SK-N-SH treated with all-trans-retinoic acid at 6 μM for 48 hours (cell line): ENCODE measurements around the gene ARHGAP22.

Experiments used
- ATAC-seq: fragments of 200-7000 bp; cut with Tn5 transposase; 3 replicates; pipeline ENCODE4 v1.9.1; 2020; ENCODE audit warnings: mild to moderate bottlenecking, moderate library complexity
- ARNTL ChIP-seq: fragments of 450-650 bp; formaldehyde crosslinking; IDR thresholded peaks from 2 replicates; pipeline ENCODE4 v1.5.0; 2020; ENCODE audit warnings: low read depth, mild to moderate bottlenecking, moderate library complexity, borderline replicate concordance
- BACH2 ChIP-seq: fragments of 250-450 bp; sonication (Bioruptor Pico); IDR thresholded peaks from 2 replicates; pipeline ENCODE4 v1.9.0; 2021; ENCODE audit warnings: mild to moderate bottlenecking, borderline replicate concordance
- CSDC2 ChIP-seq: fragments of 250-450 bp; sonication (Bioruptor Pico); IDR thresholded peaks from 2 replicates; pipeline ENCODE4 v1.5.0; 2020; ENCODE audit warnings: mild to moderate bottlenecking, moderate library complexity
- GLIS3 ChIP-seq: fragments of 250-450 bp; sonication (Bioruptor Pico); IDR thresholded peaks from 2 replicates; pipeline ENCODE4 v1.5.0; 2020; ENCODE audit warnings: mild to moderate bottlenecking, moderate library complexity
- ISL1 ChIP-seq: fragments of 250-450 bp; sonication (Bioruptor Pico); IDR thresholded peaks from 2 replicates; pipeline ENCODE4 v2.1.2; 2022; ENCODE audit warnings: mild to moderate bottlenecking, moderate library complexity
- OSR1 ChIP-seq: fragments of 250-450 bp; sonication (Bioruptor Pico); IDR thresholded peaks from 2 replicates; pipeline ENCODE4 v1.8.0; 2022; ENCODE audit warnings: moderate library complexity, mild to moderate bottlenecking, inconsistent platforms
- PPARA ChIP-seq: fragments of 250-450 bp; sonication (Bioruptor Pico); IDR thresholded peaks from 2 replicates; pipeline ENCODE4 v1.5.0; 2020; ENCODE audit warnings: mild to moderate bottlenecking, borderline replicate concordance
- RARB ChIP-seq: fragments of 250-450 bp; sonication (Bioruptor Pico); IDR thresholded peaks from 2 replicates; pipeline ENCODE4 v1.8.0; 2021; ENCODE audit warnings: mild to moderate bottlenecking, moderate library complexity
- SNAI2 ChIP-seq: fragments of 250-450 bp; sonication (Bioruptor Pico); IDR thresholded peaks from 2 replicates; pipeline ENCODE4 v1.5.0; 2020; ENCODE audit warnings: mild to moderate bottlenecking, moderate library complexity
- TOX ChIP-seq: fragments of 250-450 bp; sonication (Bioruptor Pico); IDR thresholded peaks from 2 replicates; pipeline ENCODE4 v1.8.0; 2021; ENCODE audit warnings: mild to moderate bottlenecking, moderate library complexity, borderline replicate concordance
- ZC3H10 ChIP-seq: fragments of 250-450 bp; sonication (Bioruptor Pico); IDR thresholded peaks from 2 replicates; pipeline ENCODE4 v1.5.1; 2021; ENCODE audit warnings: mild to moderate bottlenecking, moderate library complexity
- ZFP3 ChIP-seq: fragments of 250-450 bp; sonication (Bioruptor Pico); IDR thresholded peaks from 2 replicates; pipeline ENCODE4 v1.5.0; 2020; ENCODE audit warnings: mild to moderate bottlenecking, moderate library complexity
- ZFP30 ChIP-seq: fragments of 450-650 bp; formaldehyde crosslinking; IDR thresholded peaks from 2 replicates; pipeline ENCODE4 v1.5.0; 2022; ENCODE audit warnings: mild to moderate bottlenecking, moderate library complexity
- ZNF565 ChIP-seq: fragments of 450-650 bp; formaldehyde crosslinking; conservative IDR thresholded peaks from 2 replicates; pipeline ENCODE4 v1.5.0; 2020; ENCODE audit warnings: low read depth, mild to moderate bottlenecking, moderate library complexity
- ZNF70 ChIP-seq: fragments of 450-650 bp; formaldehyde crosslinking; IDR thresholded peaks from 2 replicates; pipeline ENCODE4 v1.5.0; 2020; ENCODE audit warnings: mild to moderate bottlenecking, moderate library complexity
- ZNF8 ChIP-seq: fragments of 450-650 bp; formaldehyde crosslinking; IDR thresholded peaks from 2 replicates; pipeline ENCODE4 v1.5.0; 2020; ENCODE audit warnings: mild to moderate bottlenecking, moderate library complexity
- TF ChIP-seq, protein P1 (sequence below): fragments of 250-450 bp; sonication (Bioruptor Pico); IDR thresholded peaks from 2 replicates; pipeline ENCODE4 v1.8.0; 2021; ENCODE audit warnings: low read depth, mild to moderate bottlenecking, moderate library complexity, borderline replicate concordance
- TF ChIP-seq, protein P2 (sequence below): fragments of 250-450 bp; sonication (Bioruptor Pico); IDR thresholded peaks from 2 replicates; pipeline ENCODE4 v1.5.1; 2021; ENCODE audit warnings: mild to moderate bottlenecking, moderate library complexity
- TF ChIP-seq, protein P3 (sequence below): fragments of 250-450 bp; sonication (Bioruptor Pico); IDR thresholded peaks from 2 replicates; pipeline ENCODE4 v1.5.0; 2020; ENCODE audit warnings: mild to moderate bottlenecking, moderate library complexity
- TF ChIP-seq, protein P4 (sequence below): fragments of 250-450 bp; sonication (Bioruptor Pico); IDR thresholded peaks from 2 replicates; pipeline ENCODE4 v1.8.0; 2020; ENCODE audit warnings: mild to moderate bottlenecking, moderate library complexity, borderline replicate concordance
- TF ChIP-seq, protein P5 (sequence below): fragments of 250-450 bp; sonication (Bioruptor Pico); IDR thresholded peaks from 2 replicates; pipeline ENCODE4 v1.5.1; 2020; ENCODE audit warnings: low read depth, mild to moderate bottlenecking, moderate library complexity

ARHGAP22 gene

DNA sequence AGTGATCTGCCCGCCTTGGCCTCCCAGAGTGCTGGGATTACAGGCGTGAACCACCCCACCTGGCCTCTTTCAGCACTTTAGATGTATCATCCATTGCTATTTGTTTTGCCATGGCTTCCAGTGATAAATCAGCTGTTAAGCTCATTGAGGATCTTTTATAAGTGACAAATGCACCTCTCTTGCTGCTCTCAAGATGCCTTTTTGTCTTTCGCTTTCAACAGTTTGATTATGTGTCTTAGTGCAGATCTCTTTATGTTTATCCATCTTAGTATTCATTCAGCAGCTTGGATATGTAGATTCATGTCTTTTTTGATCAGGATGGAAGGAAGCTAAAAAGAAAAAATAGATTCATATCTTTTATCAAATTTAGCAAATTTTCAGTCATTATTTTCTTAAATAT, 192.8 kb downstream of the ARHGAP22 start:
- TF ChIP-seq GLIS3 = no peak
- no peak for TF ChIP-seq CSDC2 (CRISPR knock-in tag)
- TF ChIP-seq ISL1 (CRISPR knock-in tag) = no peak
- TF ChIP-seq ARNTL (CRISPR knock-in tag) = no peak
- TF ChIP-seq ZFP30 = no peak
- TF ChIP-seq ZC3H10 (CRISPR knock-in tag) = no peak
- TF ChIP-seq TOX = no peak
- TF ChIP-seq, protein P1, sequence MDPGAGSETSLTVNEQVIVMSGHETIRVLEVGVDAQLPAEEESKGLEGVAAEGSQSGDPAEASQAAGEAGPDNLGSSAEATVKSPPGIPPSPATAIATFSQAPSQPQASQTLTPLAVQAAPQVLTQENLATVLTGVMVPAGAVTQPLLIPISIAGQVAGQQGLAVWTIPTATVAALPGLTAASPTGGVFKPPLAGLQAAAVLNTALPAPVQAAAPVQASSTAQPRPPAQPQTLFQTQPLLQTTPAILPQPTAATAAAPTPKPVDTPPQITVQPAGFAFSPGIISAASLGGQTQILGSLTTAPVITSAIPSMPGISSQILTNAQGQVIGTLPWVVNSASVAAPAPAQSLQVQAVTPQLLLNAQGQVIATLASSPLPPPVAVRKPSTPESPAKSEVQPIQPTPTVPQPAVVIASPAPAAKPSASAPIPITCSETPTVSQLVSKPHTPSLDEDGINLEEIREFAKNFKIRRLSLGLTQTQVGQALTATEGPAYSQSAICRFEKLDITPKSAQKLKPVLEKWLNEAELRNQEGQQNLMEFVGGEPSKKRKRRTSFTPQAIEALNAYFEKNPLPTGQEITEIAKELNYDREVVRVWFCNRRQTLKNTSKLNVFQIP (CRISPR knock-in tag) = no peak
- TF ChIP-seq, protein P2, sequence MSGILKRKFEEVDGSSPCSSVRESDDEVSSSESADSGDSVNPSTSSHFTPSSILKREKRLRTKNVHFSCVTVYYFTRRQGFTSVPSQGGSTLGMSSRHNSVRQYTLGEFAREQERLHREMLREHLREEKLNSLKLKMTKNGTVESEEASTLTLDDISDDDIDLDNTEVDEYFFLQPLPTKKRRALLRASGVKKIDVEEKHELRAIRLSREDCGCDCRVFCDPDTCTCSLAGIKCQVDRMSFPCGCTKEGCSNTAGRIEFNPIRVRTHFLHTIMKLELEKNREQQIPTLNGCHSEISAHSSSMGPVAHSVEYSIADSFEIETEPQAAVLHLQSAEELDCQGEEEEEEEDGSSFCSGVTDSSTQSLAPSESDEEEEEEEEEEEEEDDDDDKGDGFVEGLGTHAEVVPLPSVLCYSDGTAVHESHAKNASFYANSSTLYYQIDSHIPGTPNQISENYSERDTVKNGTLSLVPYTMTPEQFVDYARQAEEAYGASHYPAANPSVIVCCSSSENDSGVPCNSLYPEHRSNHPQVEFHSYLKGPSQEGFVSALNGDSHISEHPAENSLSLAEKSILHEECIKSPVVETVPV (CRISPR knock-in tag) = no peak
- no peak for TF ChIP-seq PPARA
- no peak for TF ChIP-seq OSR1 (CRISPR knock-in tag)
- TF ChIP-seq, protein P3, sequence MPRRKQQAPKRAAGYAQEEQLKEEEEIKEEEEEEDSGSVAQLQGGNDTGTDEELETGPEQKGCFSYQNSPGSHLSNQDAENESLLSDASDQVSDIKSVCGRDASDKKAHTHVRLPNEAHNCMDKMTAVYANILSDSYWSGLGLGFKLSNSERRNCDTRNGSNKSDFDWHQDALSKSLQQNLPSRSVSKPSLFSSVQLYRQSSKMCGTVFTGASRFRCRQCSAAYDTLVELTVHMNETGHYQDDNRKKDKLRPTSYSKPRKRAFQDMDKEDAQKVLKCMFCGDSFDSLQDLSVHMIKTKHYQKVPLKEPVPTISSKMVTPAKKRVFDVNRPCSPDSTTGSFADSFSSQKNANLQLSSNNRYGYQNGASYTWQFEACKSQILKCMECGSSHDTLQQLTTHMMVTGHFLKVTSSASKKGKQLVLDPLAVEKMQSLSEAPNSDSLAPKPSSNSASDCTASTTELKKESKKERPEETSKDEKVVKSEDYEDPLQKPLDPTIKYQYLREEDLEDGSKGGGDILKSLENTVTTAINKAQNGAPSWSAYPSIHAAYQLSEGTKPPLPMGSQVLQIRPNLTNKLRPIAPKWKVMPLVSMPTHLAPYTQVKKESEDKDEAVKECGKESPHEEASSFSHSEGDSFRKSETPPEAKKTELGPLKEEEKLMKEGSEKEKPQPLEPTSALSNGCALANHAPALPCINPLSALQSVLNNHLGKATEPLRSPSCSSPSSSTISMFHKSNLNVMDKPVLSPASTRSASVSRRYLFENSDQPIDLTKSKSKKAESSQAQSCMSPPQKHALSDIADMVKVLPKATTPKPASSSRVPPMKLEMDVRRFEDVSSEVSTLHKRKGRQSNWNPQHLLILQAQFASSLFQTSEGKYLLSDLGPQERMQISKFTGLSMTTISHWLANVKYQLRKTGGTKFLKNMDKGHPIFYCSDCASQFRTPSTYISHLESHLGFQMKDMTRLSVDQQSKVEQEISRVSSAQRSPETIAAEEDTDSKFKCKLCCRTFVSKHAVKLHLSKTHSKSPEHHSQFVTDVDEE (CRISPR knock-in tag) = no peak
- no peak for TF ChIP-seq BACH2 (CRISPR knock-in tag)
- ATAC-seq = no peak

DNA sequence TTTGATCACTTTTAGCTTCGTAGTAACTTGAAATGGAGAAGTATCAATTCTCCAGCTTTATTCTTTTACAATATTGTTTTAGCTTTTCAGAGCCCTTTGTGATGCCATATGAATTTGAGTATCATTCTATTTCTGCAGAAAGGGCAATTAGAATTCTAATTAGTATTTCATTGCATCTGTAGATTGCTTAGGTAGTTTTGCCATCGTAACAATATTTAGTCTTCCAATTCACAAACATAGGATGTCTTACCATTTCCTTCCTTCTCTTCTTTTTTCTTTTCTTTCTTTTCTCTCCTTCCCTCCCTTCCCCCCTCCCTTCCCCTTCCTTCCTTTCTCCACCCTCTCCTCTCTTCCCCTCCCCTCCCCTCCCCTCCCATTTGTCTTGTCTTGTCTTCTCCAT, 193.4 kb downstream of the ARHGAP22 start:
- TF ChIP-seq, protein P4, sequence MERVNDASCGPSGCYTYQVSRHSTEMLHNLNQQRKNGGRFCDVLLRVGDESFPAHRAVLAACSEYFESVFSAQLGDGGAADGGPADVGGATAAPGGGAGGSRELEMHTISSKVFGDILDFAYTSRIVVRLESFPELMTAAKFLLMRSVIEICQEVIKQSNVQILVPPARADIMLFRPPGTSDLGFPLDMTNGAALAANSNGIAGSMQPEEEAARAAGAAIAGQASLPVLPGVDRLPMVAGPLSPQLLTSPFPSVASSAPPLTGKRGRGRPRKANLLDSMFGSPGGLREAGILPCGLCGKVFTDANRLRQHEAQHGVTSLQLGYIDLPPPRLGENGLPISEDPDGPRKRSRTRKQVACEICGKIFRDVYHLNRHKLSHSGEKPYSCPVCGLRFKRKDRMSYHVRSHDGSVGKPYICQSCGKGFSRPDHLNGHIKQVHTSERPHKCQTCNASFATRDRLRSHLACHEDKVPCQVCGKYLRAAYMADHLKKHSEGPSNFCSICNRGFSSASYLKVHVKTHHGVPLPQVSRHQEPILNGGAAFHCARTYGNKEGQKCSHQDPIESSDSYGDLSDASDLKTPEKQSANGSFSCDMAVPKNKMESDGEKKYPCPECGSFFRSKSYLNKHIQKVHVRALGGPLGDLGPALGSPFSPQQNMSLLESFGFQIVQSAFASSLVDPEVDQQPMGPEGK = no peak
- TF ChIP-seq, protein P1 (CRISPR knock-in tag) = no peak
- no peak for TF ChIP-seq ZFP3 (CRISPR knock-in tag)

DNA sequence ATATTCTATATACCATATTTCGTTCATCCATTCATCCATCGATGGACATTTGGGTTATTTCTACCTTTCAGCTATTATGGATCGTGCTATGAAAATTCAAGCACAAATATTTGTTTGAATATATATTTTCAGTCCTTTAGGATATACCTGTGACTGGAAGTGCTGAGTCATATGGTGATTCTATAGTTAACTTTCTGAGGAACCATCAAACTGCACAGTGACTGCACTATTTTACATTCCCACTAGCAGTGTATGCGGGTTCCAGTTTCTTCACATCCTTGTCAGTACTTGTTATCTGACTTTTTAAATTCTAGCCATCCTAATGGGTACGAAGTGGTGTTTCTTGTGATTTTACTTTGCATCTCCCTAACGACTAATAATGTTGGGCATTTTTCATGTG, 194.4 kb downstream of the ARHGAP22 start:
- ATAC-seq = no peak
- TF ChIP-seq ARNTL (CRISPR knock-in tag) (no peak), SNAI2 (no peak), TOX (no peak), ZFP3 (CRISPR knock-in tag) (no peak), RARB (CRISPR knock-in tag) (no peak), ZNF565 (no peak), ZNF8 (CRISPR knock-in tag) (no peak), GLIS3 (no peak), PPARA (no peak), ZNF70 (CRISPR knock-in tag) (no peak), OSR1 (CRISPR knock-in tag) (no peak), BACH2 (CRISPR knock-in tag) (no peak)
- TF ChIP-seq, protein P5, sequence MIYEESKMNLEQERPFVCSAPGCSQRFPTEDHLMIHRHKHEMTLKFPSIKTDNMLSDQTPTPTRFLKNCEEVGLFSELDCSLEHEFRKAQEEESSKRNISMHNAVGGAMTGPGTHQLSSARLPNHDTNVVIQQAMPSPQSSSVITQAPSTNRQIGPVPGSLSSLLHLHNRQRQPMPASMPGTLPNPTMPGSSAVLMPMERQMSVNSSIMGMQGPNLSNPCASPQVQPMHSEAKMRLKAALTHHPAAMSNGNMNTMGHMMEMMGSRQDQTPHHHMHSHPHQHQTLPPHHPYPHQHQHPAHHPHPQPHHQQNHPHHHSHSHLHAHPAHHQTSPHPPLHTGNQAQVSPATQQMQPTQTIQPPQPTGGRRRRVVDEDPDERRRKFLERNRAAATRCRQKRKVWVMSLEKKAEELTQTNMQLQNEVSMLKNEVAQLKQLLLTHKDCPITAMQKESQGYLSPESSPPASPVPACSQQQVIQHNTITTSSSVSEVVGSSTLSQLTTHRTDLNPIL (CRISPR knock-in tag) = no peak
- TF ChIP-seq, protein P1 (CRISPR knock-in tag) = no peak
- TF ChIP-seq, protein P4 = no peak
- TF ChIP-seq, protein P2 (CRISPR knock-in tag) = no peak

More for the DNA sequence above, 193.4 kb downstream of the ARHGAP22 start:
- no peak for ATAC-seq
